ENCODE data around the gene IPO11.

The IPO11 gene

DNA sequence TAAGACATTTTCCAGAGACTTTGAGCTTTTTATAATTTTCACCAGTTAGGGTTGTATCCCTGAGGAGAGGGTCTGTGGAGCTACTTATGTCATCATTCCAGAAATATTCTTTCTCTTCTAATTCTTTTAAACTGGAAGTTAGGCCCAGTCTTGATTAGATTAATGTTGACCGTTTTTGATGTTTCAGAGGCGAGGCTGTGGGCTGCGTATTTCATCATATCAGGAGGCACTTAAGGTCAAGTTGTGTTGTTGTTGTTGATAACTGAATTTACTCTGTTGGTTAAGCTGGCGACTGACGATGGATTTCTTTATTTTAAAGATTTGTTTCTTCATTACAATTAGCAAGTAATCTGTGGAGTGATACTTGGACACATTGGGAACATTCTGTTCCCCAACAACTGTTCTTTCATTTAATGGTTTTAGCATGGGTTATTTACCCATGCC, 20.1 kb downstream of the IPO11 start:
- no peak overlapping the region for H3K4me3 ChIP-seq (ENCODE audit: low read depth, low read length)
- TF ChIP-seq, protein P1, sequence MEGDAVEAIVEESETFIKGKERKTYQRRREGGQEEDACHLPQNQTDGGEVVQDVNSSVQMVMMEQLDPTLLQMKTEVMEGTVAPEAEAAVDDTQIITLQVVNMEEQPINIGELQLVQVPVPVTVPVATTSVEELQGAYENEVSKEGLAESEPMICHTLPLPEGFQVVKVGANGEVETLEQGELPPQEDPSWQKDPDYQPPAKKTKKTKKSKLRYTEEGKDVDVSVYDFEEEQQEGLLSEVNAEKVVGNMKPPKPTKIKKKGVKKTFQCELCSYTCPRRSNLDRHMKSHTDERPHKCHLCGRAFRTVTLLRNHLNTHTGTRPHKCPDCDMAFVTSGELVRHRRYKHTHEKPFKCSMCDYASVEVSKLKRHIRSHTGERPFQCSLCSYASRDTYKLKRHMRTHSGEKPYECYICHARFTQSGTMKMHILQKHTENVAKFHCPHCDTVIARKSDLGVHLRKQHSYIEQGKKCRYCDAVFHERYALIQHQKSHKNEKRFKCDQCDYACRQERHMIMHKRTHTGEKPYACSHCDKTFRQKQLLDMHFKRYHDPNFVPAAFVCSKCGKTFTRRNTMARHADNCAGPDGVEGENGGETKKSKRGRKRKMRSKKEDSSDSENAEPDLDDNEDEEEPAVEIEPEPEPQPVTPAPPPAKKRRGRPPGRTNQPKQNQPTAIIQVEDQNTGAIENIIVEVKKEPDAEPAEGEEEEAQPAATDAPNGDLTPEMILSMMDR (IDR thresholded peaks at IDR 0.05; ENCODE audit: control insufficient read depth, extremely low read depth, insufficient read depth), result no peak
- no peak for DNase-seq (ENCODE audit: low read depth)

DNA sequence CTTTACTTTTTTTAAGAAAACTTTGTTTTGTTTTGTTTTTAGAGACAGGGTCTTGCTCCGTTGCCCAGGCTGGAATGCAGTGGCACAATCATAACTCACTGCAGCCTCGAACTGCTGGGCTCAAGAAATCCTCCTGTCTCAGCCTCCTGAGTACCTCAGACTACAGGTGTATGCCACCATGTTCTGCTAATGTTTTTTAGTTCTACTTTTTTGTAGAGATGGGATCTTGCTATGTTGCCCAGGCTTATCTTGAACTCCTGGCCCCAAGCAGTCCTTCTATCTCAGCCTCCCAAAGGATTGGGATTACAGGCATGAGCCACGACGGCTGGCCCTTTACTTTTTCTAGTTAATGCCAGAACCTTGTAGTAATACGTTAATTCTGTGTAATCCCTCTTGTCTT, 36.0 kb downstream of the IPO11 start:
- DNase-seq (ENCODE audit: low read depth), result no peak
- TF ChIP-seq, protein P1 (IDR thresholded peaks at IDR 0.05; ENCODE audit: control insufficient read depth, extremely low read depth, insufficient read depth), result no peak
- H3K4me3 ChIP-seq (ENCODE audit: low read depth, low read length), result no peak overlapping the region

DNA sequence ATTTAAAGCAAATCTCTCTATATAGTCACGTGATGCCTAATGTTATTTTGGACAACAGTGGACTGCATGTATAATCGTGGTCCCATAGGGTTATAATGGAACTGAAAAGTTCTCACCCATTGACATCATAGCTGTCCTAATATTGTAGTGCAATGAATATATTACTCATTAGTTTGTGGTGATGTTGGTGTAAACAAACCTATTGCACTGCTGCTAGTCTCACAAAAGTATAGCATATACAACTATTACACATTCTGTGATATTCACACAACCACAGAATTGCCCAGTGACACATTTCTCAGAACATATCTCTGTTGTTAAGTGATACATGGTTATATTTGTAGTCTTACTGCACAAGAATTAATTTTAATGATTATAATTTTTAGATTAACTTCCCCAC, 37.7 kb downstream of the IPO11 start:
- TF ChIP-seq, protein P1 (IDR thresholded peaks at IDR 0.05; ENCODE audit: control insufficient read depth, extremely low read depth, insufficient read depth), result no peak
- no peak overlapping the region for H3K4me3 ChIP-seq (ENCODE audit: low read depth, low read length)
- DNase-seq (ENCODE audit: low read depth), result no peak

DNA sequence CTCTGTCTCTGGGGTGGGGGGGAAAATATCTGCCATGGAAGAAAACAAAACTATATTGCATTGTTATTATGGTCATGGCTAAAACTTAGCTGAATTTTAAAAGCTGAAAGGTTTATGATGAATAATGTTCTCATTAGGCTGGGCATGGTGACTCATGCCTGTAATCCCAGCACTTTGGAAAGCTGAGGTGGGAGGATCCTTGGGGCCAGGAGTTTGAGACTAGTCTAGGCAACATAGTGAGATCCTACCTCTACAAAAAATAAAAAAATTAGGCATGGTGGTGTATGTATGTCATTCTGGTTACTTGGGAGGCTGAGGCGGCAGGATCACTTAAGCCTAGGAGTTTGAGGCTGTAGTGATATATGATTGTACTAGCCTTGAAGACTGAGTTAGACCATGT, 44.5 kb downstream of the IPO11 start:
- DNase-seq (ENCODE audit: low read depth), result no peak

DNA sequence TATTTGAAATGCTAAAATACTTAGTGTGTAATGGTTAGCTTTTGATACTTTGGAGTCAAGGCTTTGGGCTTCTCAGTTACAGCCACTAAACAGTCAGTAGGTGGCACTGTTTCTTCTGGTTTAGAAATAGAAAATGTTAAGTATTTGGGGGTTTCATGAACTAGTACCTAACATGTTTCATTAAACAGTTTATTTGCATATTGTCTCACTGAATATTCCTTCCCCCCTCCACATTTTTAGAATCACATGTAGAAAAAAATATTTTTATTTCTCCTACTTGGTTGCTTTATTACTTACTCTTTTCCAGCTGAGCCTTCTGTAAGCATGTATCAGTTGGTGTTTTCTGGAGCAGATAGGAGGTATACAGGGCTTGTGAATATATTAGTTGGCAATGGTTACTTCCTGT, 48.0 kb downstream of the IPO11 start:
- no peak for DNase-seq (ENCODE audit: low read depth)
- TF ChIP-seq, protein P1 (IDR thresholded peaks at IDR 0.05; ENCODE audit: control insufficient read depth, extremely low read depth, insufficient read depth), result peak; percentile 71
- H3K4me3 ChIP-seq (ENCODE audit: low read depth, low read length), result no peak overlapping the region

More for the DNA sequence above, 44.5 kb downstream of the IPO11 start:
- H3K4me3 ChIP-seq (ENCODE audit: low read depth, low read length), result no peak overlapping the region
- TF ChIP-seq, protein P1 (IDR thresholded peaks at IDR 0.05; ENCODE audit: control insufficient read depth, extremely low read depth, insufficient read depth), result no peak

DNA sequence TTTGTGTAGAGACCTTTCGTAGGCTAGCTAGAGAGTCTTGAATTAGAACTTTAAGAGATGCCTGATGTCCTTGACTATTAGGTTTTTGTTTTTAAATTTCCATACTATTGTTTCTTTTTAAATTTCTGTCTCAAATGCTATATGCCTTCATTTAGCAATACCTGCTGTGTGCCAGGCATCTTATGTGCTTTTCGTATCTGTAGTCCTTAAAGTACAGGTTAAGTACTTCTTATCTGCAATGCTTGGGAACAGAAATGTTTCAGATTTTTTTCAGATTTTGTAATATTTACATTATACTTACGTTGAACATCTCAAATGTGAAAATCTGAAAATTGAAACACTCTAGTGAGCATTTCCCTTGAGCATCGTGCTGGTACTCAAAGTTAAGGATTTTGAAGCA, 49.0 kb downstream of the IPO11 start:
- no peak overlapping the region for H3K4me3 ChIP-seq (ENCODE audit: low read depth, low read length)
- DNase-seq (ENCODE audit: low read depth), result no peak
- TF ChIP-seq, protein P1 (IDR thresholded peaks at IDR 0.05; ENCODE audit: control insufficient read depth, extremely low read depth, insufficient read depth), result no peak
